Head of caudate nucleus (tissue), 42 donors: ENCODE results near the gene HYAL2.
"Not testable (repeated sequence)": the region's sequence is repeated elsewhere in the genome, so short reads cannot be mapped to it uniquely, and the experiment has no call there.

Experiments used
- DNase-seq, 42 donors: peaks; one replicate each; pipeline versions ENCODE4 v3.0.0 to v3.0.0-alpha.2; 2020 to 2021; ENCODE audit warnings: mixed read lengths in 7 of 42
- intact Hi-C: fragments of 100-400 bp; cut with DNase I; formaldehyde crosslinking; loops from one replicate; pipeline ENCODE4 v1.15.0; 2022

HYAL2 gene

DNA sequence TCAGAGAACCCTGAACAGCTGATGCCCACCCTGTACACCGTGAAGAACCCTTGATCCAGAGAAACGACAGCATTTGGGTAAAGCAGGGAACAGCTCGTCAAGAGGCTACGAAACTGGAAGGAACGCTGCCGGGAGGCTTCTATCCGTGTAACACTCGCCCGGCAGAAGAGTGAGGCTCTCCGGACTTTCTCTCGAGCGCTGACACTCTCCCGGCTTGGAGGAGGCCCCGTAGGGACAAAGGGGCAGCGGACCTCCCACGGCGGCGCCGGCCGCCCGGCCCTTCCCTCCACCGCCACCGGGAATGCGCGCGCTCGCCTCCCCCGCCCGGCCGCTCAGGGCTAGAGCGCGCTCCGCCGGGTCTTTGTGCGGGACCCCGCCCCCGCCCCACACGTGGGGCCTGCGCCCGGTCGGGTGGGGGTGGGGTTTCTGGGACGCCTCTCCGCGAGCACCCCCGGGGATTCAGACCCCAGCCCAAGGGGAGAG lies 1.7 kb downstream of the HYAL2 start:
- intact Hi-C loops, result loop anchor here (10.0 kb wide), 2 partner anchors 46 to 96 kb away; partner anchors contain the start of gene LSMEM2
- peak in 41 of 42 donors; percentile 66 to 93 (median 85) for DNase-seq

- intact Hi-C loops, result loop anchor here (10.0 kb wide), 2 partner anchors 45 to 95 kb away; partner anchors contain the start of gene LSMEM2
- no peak for DNase-seq
Observed at GRCh38 chr3:50319894-50320625, 2.5 kb downstream of the HYAL2 start.

DNA sequence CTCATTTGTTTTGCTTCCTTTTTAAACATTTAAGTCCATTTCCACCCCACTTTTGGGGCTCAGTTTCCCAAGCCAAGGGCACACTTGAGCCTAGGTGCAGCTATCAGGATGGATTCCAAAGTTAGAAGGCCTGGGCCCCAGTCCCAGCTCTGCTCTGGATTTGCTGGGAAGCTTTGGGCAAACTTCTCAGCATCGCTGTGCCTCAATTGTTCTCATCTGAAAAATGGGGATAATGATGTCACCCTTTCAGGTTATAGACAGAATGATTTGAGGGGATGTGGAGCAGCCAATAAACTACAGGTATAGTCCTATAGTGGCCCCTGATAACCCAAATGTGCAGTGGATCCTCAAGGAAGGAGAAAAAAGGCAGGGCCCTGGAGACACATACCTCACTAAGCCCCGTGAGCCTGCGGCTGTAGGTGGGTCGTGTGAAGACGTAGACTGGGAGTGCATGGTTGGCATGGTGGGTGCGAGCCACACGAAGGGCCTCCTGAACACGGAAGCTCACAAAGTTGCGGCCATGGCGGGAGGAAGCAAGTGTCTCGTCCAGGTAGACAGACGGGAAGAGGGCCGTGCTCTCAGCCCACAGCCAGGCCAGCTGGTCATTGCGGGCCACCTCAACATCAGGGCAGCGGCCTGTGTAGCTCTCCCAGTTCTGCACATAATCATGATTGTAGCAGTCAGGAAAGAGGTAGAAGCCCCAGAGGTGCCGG lies 3.2 kb downstream of the HYAL2 start:
- no peak for DNase-seq
- intact Hi-C loops, result no loop called here

DNA sequence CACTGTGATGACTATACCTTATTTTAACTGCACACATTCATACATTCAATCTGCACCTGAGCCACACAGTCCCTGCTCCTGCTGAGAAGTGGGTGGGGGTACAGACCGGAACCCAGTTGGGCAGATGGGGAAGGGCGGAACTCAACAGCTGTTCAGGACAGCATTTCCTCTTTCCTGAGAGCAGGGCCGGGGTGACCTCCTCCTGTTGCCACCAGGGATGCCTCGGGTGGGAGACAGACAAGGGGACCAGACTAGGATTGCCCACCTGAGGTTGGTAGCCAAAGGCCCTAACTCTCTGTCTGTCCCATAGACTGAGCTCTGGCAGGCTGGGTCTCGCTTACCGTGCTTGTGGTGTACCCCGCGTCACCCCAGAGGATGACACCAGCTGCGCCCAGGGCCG lies 3.9 kb downstream of the HYAL2 start:
- intact Hi-C loops, result no loop called here
- no peak for DNase-seq

DNA sequence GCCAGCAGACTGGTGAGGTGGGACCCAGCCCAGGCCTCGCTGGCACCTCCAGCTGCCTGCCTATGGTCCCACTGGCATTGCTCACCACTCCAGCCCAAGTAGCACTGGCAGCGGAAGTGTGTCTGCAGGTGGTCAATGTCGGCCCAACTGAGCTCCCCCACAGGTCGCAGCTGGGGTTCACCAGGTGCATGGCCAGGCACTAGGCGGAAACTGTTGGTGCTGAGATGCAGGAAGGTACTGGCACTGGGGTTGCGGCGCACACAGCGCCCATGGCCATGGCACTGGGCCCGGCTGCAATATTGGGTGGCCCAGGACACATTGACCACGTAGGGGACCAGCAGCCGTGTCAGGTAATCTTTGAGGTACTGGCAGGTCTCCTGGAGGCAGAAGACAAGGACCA lies 4.4 kb downstream of the HYAL2 start:
- DNase-seq, result no peak
- intact Hi-C loops, result no loop called here

DNA sequence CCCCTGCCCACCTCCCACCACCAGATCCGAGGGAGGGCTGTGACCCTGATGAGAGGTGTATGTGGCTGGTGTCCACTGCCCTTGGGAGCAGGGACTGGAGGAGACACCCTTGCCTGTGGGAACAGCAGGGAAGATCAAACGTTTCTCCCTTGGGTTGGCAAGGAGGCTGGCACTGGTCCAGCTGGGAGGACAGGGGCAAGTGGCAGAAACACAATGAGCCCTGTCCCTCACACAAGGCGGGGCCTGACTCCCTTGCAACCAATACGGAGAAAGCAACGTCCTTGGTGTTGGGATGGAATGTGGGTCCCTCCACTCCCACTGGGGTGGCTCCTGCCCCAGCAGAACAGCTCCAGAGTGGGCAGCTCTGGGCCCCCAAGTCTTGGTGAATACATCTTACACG lies 5.2 kb downstream of the HYAL2 start:
- intact Hi-C loops, result no loop called here
- DNase-seq, result no peak

- intact Hi-C loops, result no loop called here
- peak in 38 of 42 donors; percentile 46 to 94 (median 74) for DNase-seq
Observed at GRCh38 chr3:50316657-50317242, 5.8 kb downstream of the HYAL2 start.

DNA sequence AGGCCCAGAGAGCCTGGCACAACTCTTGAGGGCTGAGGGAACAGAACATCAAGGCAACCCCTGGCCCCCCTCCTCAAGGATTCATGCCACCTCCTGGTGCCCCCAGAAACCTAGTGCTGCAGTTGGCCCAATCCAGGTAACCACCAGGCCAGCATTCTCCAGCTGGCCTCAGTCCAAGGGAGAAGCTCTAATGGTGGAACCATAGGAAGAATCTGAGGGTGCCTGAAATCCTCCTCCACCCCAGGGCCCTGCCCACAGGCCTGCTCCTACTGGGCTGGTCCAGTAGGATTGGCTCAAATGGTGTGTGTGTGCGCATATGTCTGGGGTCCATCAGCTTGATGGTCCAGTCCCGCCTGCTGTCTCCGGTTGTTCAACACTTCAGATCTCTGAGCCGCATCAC lies 7.7 kb downstream of the HYAL2 start:
- intact Hi-C loops, result no loop called here
- DNase-seq, result no peak

DNA sequence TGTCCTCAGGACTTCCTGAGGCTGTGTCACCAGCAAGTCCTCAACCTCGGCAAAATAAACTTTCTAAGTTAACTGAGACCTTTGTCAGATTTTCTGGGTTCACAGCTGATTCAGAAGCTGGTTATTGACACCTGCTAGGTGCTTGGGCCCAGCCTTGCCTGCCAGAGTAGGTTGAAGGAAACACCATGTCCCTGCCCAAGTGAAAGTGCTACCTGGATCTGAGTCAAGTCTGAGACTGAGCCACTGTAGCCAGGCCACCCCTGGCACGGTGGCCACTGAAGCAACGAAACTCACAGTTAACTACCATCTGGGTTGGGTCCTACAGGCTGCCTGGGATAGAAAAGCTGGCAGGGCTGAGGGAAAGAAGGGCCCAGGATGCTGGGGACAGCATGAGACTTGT lies 8.2 kb downstream of the HYAL2 start:
- no peak for DNase-seq
- intact Hi-C loops, result no loop called here

DNA sequence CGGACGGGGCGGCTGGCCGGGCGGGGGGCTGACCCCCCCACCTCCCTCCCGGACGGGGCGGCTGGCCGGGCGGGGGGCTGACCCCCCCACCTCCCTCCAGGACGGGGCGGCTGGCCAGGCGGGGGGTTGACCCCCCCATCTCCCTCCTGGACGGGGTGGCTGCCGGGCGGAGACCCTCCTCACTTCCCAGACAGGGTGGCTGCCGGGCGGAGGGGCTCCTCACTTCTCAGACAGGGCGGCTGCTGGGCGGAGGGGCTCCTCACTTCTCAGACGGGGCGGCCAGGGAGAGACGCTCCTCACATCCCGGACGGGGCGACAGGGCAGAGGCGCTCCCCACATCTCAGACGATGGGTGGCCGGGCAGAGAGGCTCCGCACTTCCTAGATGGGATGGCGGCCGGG lies 10.5 kb downstream of the HYAL2 start:
- DNase-seq, intact Hi-C loops: not testable (repeated sequence)

GRCh38 chr3:50304601-50305000 lies 17.9 kb downstream of the HYAL2 start:
- intact Hi-C loops, result no loop called here
- no peak for DNase-seq

GRCh38 chr3:50303013-50303815 lies 19.3 kb downstream of the HYAL2 start, which contains the start of gene HYAL1:
Gene HYAL1 (minus strand): TSS chr3:50303574. CDS start chr3:50302956, 618 bp downstream.
- intact Hi-C loops, result no loop called here
- no peak for DNase-seq

DNA sequence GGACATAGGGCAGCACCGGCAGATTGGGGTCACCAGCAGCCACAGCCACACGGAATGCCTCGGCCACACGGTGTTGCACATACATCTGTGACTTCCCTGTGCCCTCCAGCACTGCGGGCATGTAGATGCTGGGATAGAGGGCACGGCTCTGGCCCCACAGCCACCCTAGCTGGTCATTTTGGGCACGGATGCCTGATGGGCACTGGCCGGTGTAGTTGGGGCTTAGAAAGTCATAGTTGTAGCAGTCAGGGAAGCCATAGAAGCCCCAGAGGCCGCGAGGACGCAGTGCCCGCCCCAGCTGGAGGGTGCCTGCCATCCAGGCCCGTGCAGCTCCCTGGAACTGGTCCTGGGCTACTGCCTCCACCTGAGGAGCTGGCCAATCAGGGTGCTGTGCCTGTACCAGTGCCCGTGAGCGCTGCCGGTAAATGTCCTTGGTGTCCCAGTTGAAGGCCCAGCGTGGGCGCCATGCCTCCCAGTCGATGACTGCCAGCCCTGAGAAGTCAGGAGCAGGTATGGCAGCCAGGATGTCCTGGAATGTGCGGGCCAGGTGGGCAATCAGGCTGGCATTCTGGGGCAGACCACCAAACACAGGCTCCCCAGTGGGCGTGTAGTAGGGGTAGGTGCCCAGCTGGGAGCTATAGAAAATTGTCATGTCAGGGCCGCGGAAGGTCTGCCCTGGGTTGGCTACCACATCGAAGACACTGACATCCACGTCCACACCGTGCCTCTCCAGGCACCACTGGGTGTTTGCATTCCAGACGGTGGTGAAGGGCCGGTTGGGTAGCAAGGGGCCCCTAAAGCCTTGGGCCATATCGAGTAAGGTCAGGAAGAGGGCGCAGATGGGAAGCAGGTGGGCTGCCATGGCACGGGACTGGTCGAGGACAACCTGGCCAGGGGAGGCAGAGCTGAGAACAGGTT lies 20.2 kb downstream of the HYAL2 start:
- intact Hi-C loops, result no loop called here
- DNase-seq, result no peak

DNA sequence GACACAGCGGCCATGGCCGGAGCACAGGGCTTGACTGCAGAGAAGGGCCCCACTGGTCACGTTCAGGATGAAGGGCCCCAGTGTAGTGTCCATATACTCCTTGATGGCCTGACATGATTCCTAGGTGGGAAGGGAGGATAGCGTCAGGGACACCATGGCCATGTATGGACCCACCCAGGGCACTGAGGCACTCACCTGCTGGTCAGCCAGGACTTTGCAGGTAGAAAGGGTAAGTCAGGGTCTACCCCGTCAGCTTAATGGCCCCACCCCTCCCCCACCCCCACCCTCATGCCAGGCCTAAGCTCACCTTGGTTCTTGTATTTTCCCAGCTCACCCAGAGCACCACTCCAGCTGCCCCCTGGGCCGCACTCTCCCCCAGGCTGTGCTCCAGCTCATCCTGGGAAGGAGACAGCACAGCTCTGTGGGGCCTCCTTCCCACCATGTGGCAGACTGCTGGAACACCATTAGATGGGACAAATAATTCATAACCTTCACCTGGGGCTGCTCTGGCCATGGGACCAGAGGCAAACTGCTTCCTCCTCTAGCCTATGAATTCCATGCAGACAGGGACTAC lies 21.8 kb downstream of the HYAL2 start:
- intact Hi-C loops, result no loop called here

GRCh38 chr3:50299929-50300680 lies 22.4 kb downstream of the HYAL2 start:
- DNase-seq, result peak in 19 of 42 donors; percentile 38 to 79 (median 58)
- intact Hi-C loops, result no loop called here

More for the DNA sequence above, 21.8 kb downstream of the HYAL2 start:
- DNase-seq, result no peak

DNA sequence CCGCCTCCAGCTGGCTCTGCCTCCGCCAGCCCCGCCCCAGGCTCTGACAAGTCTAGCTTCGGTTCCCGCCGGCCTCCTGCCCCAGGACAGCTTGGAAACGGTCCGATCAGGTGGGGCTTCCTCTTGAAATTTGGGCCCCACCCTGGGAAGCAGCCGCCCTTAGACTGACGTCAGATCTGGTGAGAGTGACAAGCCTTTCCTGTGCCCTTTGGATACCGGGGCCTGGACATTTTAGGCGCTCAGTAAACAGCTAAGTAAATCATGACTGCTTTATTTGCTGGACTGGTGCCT lies 23.0 kb downstream of the HYAL2 start:
- intact Hi-C loops, result no loop called here
- no peak for DNase-seq
